IPS DF 19.7 (cell line): ENCODE measurements around the gene TIMP2.
"Not testable (repeated sequence)": the region's sequence is repeated elsewhere in the genome, so short reads cannot be mapped to it uniquely, and the experiment has no call there.

Experiments used
- DNase-seq: peaks from one replicate; pipeline ENCODE4 v3.0.0-alpha.2; 2013; ENCODE audit warnings: low read depth, low spot score

TIMP2 gene

DNA sequence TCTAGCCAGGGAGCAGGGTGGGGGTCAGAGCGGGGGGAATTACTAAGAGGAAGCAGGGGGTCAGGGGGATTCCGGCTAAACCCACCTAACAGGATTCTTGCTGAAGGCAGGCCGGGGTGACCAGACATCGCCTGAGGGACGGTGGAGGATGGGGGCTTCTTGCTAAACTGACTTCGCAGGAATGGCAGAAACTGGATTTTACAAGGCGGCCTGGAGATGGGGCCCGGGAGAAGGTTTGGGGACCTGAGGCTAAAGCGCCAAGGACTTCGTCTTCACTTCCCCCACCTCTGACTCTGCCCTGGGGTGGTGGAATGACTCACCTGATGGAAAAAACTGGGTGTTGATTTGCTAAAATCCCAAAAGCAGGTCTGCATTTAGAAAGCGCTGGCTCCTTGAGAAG is 31.1 kb upstream of the TIMP2 start:
- no peak for DNase-seq

DNA sequence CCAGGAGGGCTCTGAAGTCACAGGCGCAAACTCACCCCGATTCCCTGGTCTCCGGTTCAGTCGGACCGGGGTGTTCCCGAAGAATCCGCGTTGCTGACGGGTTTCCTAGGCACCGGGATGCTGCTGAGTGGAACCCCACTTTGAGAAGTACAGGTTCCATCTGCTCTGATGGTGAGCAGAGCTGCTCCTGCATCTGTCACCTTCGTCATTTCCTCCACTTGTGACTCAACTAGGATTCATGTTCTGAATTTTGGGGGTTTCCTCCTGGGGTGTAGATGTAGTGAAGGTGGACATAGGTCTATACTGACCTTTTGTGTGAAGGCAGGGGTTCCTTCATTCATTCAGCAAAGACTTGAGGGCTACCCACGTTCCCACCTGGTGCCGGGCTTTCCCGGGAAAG is 29.5 kb upstream of the TIMP2 start:
- no peak for DNase-seq

DNA sequence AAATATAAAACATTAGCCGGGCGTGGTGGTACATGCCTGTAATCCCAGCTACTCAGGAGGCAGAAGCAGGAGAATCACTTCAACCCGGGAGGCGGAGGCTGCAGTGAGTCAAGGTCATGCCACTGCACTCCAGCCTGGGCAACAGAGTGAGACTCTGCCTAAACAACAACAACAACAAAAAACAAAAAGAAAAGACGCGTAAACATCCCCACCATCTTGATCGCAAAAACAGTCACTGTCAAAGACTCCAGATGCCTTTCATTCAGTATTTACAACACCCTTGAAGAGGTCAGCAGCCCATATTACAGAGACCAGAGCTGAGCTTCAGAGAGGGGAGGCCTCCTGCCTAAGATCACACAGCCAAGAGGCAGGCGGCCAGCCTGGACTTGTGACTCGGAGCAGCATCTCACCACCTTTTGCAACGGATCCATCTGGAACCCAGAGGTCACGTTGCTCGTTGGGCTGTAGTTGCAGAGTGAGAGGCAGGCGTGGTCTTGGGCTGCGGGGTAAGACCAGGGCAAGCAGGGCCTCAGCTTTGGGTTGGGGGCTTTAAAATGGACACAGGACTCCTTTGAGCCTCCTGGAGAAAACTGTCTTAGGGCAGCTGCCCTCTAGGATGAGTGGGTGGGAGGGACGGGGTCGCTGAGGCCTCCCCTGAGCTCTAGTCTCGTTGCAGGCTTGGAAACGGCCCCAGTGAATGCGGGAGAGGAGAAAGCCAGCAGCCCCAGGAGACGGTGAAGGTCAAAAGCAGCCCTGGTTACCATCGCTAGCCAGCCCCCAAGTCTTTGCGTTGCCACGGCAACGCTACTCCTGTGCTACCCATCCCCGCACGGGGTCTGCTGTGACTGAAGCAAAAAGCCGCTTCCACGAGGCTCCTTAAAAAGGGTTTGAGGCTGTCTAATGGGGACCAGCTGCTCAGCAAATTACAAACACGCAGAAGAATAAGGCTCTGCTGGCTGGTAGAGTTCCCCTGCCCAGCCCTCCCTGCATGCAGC is 28.5 kb upstream of the TIMP2 start:
- no peak for DNase-seq

DNA sequence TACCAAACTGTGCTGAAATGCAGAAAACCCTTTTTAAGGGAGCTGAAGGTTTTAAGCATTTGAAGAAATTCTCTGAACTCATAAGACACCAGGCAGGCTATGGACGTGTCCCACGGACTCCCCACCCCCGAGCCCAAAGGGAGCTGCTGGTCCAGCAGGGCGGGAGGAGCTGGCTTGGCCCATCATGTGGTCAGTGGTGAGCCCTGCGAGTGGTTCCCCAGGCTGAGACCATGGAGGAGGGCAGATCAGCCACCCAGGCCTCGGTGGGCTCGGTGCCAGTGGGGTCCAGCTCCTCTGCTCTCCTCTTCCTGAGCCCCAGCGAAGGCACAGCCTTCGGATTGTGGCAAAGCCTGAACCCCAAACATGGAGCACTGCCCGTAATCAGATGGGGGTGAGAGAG is 27.5 kb upstream of the TIMP2 start:
- no peak for DNase-seq

DNA sequence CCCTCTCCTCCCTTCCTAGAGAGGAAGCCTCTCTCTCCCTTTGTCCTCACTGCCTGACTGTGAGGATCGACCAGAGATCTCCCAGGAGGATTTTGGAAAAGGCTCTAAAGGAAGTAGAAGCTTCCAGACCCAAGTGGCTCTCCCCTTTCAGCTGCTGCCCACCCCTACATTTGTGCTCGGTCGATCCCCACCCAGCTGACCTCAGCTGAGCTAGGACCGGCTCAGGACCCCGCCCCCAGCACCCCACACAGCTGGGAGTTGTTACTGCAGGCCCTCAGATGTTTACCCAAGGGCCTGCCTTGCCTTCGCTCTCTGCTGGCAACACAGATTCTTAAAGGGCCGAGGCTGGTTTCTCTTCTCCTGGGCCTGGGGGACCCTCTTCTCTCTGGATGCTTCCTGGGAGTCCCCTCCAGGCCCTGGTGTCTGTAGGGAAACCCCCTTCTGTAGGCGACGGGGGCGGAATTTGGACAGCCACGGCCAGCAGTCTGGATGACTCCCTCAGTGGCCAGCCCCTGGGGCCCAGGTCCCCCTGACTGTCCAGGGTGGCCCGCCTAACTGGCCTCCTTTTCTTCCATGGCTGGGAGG is 26.9 kb upstream of the TIMP2 start:
- no peak for DNase-seq

DNA sequence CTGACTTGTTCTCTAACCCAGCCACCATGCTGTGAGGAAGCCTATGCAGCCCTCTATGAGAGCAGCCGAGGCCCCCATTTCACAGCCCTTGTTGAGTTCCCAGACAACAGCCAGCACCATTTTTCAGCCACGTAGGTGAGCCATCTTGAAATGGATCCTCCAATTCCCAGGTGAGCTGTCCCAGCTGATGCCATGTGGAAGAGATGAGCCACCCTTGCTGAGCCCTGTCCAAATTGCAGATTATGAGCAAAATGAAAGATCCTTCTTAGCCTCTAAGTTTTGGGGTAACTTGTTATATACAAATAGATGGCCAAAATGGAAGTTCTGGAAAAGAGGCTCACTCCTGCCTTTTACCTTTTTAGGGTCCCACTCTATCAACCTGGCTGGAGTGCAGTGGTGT is 25.7 kb upstream of the TIMP2 start:
- no peak for DNase-seq

DNA sequence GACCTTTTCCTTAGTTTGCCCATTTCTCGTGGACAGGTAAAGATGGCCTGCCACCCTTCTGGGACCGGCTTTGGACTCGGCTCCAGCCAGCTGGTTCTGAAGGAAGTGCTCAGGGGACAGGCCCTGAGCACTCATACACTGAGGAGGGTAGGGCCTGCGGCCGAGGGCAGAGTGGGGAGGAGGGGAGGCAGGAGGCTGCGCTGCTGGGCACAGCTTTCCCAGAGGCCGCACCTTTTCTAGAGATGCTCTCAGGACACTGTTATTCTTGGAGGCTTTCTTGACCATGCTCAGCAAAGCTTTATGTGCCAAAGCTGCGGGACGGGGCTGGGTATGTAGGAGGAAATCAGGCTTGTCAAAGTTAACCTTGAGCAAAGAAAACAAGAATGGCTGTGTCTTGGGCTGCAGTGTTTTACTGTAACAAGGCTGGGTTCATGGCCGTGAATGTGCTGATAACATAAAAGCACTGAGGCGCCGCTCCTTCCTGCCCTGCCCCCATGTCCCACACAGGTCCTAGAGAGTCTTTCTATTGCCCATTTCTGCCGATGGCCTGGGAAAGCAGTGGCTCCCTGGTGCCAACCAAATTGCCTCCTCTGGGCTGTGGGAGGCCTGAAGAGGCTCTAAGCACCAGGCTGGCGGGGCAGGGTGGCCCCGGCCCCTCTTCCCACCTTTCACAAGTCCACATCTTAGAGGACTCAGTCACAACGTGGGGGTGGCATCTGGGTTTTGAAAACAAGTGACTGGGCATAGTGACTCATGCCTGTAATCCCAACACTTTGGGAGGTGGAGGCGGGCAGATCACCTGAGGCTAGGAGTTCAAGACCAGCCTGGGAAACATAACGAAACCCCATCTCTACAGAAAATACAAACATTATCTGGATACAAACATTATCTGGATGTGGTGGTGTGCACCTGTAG is 22.3 kb upstream of the TIMP2 start:
- no peak for DNase-seq

DNA sequence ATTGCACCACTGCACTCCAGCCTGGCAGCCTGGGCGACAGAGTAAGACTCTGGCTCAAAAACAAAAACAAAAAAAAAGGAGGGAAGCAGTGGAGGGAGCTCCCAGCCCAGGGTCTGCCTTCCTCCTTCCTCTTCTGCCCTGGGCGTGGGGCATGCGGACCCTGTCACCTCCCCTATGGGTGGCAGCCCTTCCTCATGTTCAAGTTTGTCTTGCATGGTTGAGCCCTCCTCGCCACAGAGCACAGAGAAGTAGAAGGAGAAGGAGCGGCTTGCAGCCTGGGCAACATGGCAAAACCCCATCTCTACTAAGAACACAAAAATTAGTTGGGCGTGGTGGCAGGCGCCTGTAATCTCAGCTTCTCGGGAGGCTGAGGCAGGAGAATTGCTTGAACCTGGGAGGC is 21.4 kb upstream of the TIMP2 start:
- DNase-seq = no peak

DNA sequence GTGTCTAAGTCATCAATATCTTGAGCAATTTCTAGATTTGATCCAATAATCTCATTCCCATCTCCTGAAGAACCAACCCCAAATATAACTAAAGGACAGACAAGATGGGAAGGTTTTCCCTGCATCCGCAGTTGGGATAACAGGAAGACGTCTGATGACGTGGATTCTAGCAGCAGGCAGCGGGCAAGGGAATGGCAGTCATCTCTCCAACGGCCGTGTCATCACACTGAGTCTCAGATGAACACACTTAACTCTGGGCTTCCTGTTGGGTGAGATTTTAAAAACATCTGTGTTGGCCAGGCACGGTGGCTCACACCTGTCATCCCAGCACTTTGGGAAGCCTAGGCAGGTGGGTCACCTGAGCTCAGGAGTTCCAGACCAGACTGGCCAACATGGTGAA is 20.9 kb upstream of the TIMP2 start:
- DNase-seq = no peak

DNA sequence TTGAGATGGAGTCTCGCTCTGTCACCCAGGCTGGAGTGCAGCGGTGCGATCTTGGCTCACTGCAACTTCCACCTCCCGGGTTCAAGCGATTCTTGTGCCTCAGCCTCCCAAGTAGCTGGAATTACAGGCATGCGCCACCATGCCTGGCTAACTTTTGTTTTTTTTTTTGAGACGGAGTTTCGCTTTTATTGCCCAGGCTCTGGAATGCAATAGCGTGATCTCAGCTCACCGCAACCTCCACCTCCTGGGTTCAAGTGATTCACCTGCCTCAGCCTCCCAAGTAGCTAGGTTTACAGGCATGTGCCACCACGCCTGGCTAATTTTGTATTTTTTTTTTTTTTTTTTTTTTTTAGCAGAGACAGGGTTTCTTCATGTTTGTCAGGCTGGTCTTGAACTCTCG is 20.3 kb upstream of the TIMP2 start:
- not testable (repeated sequence) for DNase-seq

DNA sequence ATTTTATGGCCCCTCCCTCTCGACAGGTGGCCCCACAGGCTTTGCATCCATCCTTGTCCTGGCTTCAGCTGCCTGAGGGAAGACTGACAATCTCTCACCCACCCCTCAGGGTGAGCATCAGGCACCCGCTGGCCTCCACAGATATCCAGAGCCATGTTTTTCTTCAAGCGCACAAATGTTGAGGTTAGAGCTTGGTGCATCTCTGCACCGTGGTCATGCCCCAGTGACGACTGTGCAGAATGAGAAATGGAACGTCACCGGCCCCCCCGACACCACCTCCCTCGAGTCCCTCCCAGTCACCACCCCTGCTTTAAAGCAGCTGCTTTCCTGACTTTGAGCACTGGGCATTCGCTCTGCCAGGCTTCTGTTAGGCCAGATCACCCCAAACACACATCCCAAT is 19.8 kb upstream of the TIMP2 start:
- no peak for DNase-seq

DNA sequence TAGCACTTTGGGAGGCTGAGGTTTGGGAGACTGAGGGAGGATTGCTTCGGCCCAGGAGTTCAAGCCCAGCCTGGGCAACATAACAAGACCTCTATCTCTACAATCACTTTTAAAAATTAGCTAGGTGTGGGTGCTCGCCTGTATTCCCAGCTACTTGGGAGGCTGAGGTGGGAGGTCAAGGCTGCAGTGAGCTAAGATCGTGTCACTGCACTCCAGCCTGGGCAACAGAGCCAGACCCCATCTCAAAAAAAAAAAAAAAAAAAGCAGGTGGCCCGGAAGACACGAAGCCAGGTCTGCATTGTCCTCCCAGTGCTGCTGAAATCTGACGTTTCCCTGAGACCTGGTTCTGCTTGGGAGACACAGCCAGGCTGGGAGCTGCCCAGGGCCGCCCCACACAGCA is 18.8 kb upstream of the TIMP2 start:
- DNase-seq = no peak

DNA sequence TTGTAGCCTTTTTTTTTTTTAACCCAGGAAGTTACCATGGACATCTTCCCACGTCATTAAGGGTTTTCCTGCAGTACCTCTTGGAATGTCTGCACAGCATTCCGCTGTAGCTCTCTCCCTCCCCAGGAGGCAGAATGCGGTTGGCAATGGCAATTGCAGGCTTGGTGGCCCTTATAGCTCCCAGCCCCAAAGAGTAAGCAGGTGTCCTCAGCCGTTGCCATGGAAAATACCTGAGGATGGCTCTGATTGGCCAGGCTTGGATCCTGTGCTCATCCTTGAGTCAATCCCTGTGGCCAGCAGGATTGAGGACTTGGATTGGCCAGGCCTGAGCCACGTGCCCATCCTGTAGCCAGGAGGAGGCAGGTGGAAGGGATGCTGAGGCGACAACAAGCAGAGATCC is 15.5 kb upstream of the TIMP2 start:
- no peak for DNase-seq

DNA sequence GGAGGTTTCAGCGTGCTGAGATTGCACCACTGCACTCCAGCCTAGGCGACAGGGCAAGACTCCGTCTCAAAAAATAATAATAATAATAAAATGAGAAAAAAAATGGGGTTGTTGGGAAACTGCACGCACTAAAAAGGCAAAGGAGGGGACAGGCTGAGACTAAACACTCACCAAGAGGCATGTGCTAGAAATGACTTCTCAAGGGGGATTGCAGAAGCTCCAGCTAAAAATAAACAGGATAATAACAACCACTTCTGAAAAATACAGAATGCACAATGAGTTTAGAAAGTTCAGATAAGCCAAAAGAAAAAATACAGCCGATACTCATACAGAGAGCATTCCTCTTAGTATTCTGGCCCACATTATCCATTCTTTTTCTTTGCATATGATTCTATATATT is 15.1 kb upstream of the TIMP2 start:
- no peak for DNase-seq

DNA sequence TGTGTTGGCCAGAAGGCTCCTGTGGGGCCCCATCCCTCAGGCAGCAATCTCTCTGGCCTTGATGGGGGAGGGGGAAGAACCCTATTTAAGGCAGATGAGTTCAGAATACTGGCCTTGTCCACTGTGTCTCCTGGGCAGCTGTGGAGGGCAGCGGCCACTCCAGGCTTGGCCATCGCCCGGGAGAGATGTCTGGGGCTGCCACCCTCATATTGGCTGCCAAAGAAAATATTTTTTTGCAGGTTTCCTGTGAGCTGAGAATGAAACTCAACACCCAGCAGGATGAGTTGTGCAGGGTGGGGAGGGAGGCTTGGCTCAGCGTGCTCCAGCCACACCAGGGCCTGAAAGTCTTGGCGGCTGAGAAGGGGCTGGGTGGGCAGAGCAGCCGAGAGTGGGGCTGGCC is 14.4 kb upstream of the TIMP2 start:
- DNase-seq = no peak

DNA sequence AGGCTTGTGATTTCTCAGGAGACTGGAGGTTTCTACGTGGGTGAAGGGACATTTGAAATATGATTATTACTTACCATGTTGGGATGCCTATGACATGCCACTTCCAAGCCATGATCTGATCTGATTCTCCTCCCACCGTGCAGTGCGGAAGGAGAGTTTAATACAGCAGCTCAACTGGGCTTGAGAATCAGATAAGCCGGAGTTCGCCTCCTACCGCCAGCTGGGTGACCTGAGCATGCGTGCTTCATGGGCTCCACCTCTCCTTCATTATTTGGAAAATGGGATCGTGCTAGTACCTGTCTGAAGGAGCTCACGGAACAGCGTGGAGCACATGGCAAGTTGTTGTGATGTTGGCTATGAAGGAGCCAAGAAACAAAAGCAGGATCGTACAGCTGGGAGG is 12.4 kb upstream of the TIMP2 start:
- no peak for DNase-seq

DNA sequence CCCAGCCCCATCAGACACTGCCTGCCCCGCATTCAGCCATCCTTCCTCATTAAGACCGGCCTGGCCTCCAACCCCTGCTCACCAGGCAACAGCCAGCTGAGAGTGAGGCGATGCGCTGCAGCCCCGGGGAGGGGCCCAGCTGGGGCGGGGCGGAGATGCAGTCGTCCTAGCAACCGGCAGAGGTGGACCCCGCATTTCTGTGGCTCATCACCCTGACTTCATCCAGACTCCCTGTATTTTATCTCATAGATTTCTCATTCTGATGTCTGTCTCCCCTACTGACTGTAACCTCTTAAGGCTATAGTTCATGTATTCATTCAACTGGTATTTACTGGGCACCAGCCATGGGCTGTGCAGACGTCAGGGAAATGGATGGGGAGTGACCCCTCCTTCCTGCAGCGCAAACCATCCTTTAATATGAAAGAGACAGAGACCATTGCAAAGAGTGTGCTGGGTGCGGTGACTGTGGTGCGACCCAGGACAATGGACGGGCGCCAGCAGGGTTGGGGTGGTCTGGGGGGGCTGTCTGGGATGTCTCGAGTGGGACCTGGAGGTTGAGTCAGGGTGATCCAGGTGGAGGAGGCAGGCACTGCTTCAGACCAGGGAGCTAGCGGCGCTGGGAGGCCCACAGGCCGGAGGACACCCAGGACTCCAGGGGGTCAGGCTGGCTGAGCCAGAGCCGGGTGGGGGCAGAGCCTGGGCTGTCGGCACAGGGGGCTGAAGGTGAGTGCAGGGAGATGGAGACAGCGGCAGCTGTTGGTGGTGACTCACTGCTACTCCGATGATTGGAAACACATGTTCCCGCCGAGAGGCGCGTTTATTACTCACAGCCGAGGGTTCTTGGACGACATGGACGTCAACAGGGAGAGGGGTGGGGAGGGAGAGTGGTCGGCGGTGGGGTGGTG is 10.5 kb upstream of the TIMP2 start:
- no peak for DNase-seq

DNA sequence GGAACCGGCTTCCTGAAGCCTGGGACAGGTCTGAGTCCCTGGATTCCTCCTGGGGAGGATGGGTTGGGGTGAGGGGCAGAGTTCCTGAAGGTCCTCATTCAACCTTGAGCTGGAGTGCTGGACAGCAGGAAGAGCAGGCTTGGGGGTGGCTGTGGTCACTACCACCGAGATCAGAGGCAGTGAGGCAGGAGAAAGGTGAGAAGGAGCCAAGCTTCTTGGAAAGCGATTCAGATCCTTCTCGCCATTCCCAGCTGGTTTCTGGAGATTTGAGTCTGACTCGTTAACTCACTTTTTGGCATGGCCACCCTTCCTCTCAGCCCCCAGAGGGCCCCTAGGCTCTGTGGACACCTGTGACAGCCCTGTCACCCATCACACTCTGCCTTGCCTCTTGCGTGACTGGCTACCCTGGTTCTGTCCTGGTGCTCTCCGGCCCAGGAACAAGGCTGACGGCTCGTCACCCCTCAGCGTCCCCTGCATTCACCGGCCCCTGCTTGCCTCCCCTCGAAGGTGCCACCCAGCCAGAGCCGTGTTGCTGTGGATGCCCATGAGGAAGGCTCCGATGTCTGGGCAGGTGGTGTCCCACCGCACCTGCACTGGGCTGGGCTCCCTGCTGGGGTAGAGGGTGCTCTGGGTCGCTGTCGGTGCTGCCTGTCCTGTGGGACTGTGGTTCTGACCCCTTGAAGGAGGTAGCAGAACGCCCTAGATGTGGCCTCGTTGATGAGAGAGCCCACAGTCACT is 9.7 kb upstream of the TIMP2 start:
- no peak for DNase-seq

DNA sequence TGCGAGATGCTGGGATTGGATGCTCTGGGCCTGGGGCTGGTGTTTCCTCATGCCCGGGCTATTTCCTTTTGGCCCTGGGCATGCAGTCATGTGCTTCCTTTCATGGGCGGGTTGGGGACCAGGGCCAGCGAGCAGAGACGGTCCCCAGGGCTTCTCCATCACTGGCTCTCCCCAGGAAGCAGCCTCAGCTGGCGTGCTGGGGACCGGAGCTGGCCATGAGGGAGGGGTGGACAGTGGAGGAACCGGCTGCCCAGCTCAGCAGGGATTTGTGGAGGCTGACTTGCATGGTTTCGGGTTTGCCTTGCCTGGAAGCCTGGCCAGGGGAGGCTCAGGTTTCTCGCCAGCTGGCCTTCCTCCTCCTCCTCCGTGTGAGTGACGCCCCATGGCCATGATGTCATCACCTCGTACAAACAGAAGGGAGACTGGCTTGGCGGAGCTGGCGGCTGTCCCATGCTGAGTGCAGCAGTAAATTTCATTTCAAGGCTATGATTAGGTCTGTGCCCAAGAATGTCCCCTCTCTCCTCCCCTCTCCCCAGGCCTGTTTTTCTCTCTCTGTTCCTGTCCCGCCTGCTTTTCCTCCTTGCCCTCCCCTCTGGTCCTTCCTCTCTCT is 8.9 kb upstream of the TIMP2 start:
- DNase-seq = no peak
